HepG2 (cell line): Measurements from ENCODE around the gene AFF1. TPM values are rescaled to one million over a fixed set of nuclear protein-coding genes. Genes with fewer than 3 reads are reported as not detected.

Source experiments
- BATF2 ChIP-seq: sonication (generic); formaldehyde crosslinking; IDR thresholded peaks from 2 replicates; pipeline ENCODE4 v1.8.0; 2022; ENCODE audit warnings: mild to moderate bottlenecking, missing genetic modification reagents, moderate library complexity
- FOXM1 ChIP-seq: sonication (generic); formaldehyde crosslinking; IDR thresholded peaks from 2 replicates; pipeline ENCODE4 v1.5.0; 2020; ENCODE audit warnings: missing genetic modification reagents
- IKZF5 ChIP-seq: IDR thresholded peaks from 2 replicates; pipeline ENCODE4 v1.6.1; 2018; ENCODE audit warnings: missing genetic modification reagents, mild to moderate bottlenecking, missing compliant biosample characterization
- NR2F1 ChIP-seq, 2 experiments: fragments of 450-650 bp in 1 of 2; formaldehyde crosslinking in 1 of 2; IDR thresholded peaks; 2 replicates each; pipeline versions ENCODE4 v1.5.0 to v1.6.1; 2016 to 2020; ENCODE audit warnings: mild to moderate bottlenecking in 1 of 2, missing compliant biosample characterization in 1 of 2, missing genetic modification reagents in 1 of 2, moderate library complexity in 1 of 2
- NR2F6 ChIP-seq, 2 experiments: IDR thresholded peaks; 2 replicates each; pipeline ENCODE4 v1.6.1; 2016; ENCODE audit warnings: antibody characterized with exemption in 1 of 2, mild to moderate bottlenecking in 1 of 2
- POLR2A ChIP-seq, 2 experiments: IDR thresholded peaks; 2 replicates each; pipeline ENCODE4 v1.6.1; 2011; ENCODE audit warnings: low read depth in 2 of 2, low read length in 2 of 2, mild to moderate bottlenecking in 1 of 2, moderate library complexity in 1 of 2; ENCODE audit not compliant: insufficient read depth in 1 of 2
- REL ChIP-seq: sonication (generic); formaldehyde crosslinking; conservative IDR thresholded peaks from 2 replicates; pipeline ENCODE4 v1.8.0; 2022; ENCODE audit warnings: mild to moderate bottlenecking, missing genetic modification reagents, moderate library complexity
- RNF2 ChIP-seq: fragments of 450-650 bp; conservative IDR thresholded peaks from 2 replicates; pipeline ENCODE4 v1.6.1; 2016; ENCODE audit warnings: low read depth
- ZBTB46 ChIP-seq: sonication (generic); formaldehyde crosslinking; IDR thresholded peaks from 2 replicates; pipeline ENCODE4 v1.4.0; 2020; ENCODE audit warnings: mild to moderate bottlenecking, missing genetic modification reagents, borderline replicate concordance
- ZNF256 ChIP-seq: sonication (generic); formaldehyde crosslinking; conservative IDR thresholded peaks from 2 replicates; pipeline ENCODE4 v1.4.0; 2020; ENCODE audit warnings: missing genetic modification reagents
- ZNF280D ChIP-seq: sonication (generic); formaldehyde crosslinking; IDR thresholded peaks from 2 replicates; pipeline ENCODE4 v1.5.1; 2020; ENCODE audit warnings: mild to moderate bottlenecking, missing genetic modification reagents
- ZNF382 ChIP-seq: sonication (generic); formaldehyde crosslinking; IDR thresholded peaks from 2 replicates; pipeline ENCODE4 v1.5.0; 2020; ENCODE audit warnings: missing genetic modification reagents, mild to moderate bottlenecking, borderline replicate concordance
- ZNF512 ChIP-seq: sonication (generic); formaldehyde crosslinking; IDR thresholded peaks from 2 replicates; pipeline ENCODE4 v1.4.0; 2020; ENCODE audit warnings: mild to moderate bottlenecking, missing genetic modification reagents
- ZNF563 ChIP-seq: sonication (generic); formaldehyde crosslinking; IDR thresholded peaks from 2 replicates; pipeline ENCODE4 v1.8.0; 2022; ENCODE audit warnings: mild to moderate bottlenecking, moderate library complexity, missing genetic modification reagents
- ZNF644 ChIP-seq: IDR thresholded peaks from 2 replicates; pipeline ENCODE4 v1.6.1; 2016; ENCODE audit warnings: low read depth
- ZNF724P ChIP-seq: sonication (generic); formaldehyde crosslinking; IDR thresholded peaks from 2 replicates; pipeline ENCODE4 v1.8.0; 2022; ENCODE audit warnings: missing genetic modification reagents, borderline replicate concordance
- ZNF766 ChIP-seq: sonication (generic); formaldehyde crosslinking; IDR thresholded peaks from 2 replicates; pipeline ENCODE4 v1.5.0; 2020; ENCODE audit warnings: missing genetic modification reagents, borderline replicate concordance
- ZNF839 ChIP-seq: sonication (generic); formaldehyde crosslinking; IDR thresholded peaks from 2 replicates; pipeline ENCODE4 v1.4.0; 2020; ENCODE audit warnings: missing genetic modification reagents, mild to moderate bottlenecking, borderline replicate concordance
- ZNF891 ChIP-seq: sonication (generic); formaldehyde crosslinking; IDR thresholded peaks from 2 replicates; pipeline ENCODE4 v1.5.0; 2020; ENCODE audit warnings: mild to moderate bottlenecking, missing genetic modification reagents
- ZSCAN29 ChIP-seq: sonication (generic); formaldehyde crosslinking; conservative IDR thresholded peaks from 2 replicates; pipeline ENCODE4 v1.4.0; 2020; ENCODE audit warnings: mild to moderate bottlenecking, missing genetic modification reagents
- ZSCAN9 ChIP-seq: IDR thresholded peaks from 2 replicates; pipeline ENCODE4 v1.6.1; 2016; ENCODE audit warnings: borderline replicate concordance
- polyA plus RNA-seq, 8 experiments: library from polyadenylated mRNA; depleted of rRNA in 3 of 8; stranded (reverse) in 7 of 8; unstranded in 1 of 8; fragments of >200 nt; fragmentation: Illumina TruSeq in 4 of 8; extraction: Trizol in 4 of 8; gene quantifications; 2 replicates each; pipeline versions ENCODE4 v1.2.1 to v1.2.3, GENCODE V29; 2011 to 2016; ENCODE audit warnings: low read depth in 4 of 8, missing spikeins in 1 of 8, mixed read lengths in 1 of 8; ENCODE audit not compliant: insufficient read depth in 1 of 8
- total RNA-seq, 5 experiments: library from RNA; depleted of rRNA; stranded (reverse); fragments of >200 nt; fragmentation: Illumina TruSeq; extraction: Trizol; gene quantifications; 2 replicates each; pipeline ENCODE4 v1.2.3, GENCODE V29; 2016; ENCODE audit warnings: low read depth in 1 of 5

Gene AFF1
- total and polyA plus RNA-seq, 2 of the 13 experiments (the other 11 are each of a cell fraction or from before 2014, with no cell fraction given): 15.5 to 15.9 TPM

- TF ChIP-seq IKZF5 (CRISPR knock-in tag) (peak; percentile 45; the same call in 1 of the 2 replicates), BATF2 (CRISPR knock-in tag) (peak; percentile 89), ZNF563 (peak; percentile 90; the same call in 1 of the 2 replicates), ZNF724P (CRISPR knock-in tag) (peak; percentile 61; the same call in 1 of the 2 replicates), ZSCAN9 (peak; percentile 47; the same call in 1 of the 2 replicates), RNF2 (peak; percentile 72; the same call in 1 of the 2 replicates), REL (CRISPR knock-in tag) (peak; percentile 50; the same call in 1 of the 2 replicates), NR2F6 (IDR thresholded peaks at IDR 0.05) (no peak), NR2F6 (CRISPR knock-in tag; IDR thresholded peaks at IDR 0.05) (peak; percentile 27), ZNF839 (CRISPR knock-in tag) (no peak), POLR2A (IDR thresholded peaks at IDR 0.05; ENCODE audit: insufficient read depth in 1 of 2, low read depth in 2 of 2, low read length in 2 of 2) (peak; percentile 87), ZNF512 (no peak), ZNF644 (CRISPR knock-in tag) (no peak), FOXM1 (CRISPR knock-in tag) (no peak), NR2F1 (CRISPR knock-in tag; IDR thresholded peaks at IDR 0.05) (peak in 1 of 2 experiments; percentile 30; a peak in 1 of 4 replicates), ZNF256 (CRISPR knock-in tag) (no peak), ZSCAN29 (peak; percentile 82; the same call in 1 of the 2 replicates), ZNF891 (peak; percentile 96), ZNF766 (no peak), ZBTB46 (0 out of 2 replicates have a peak, but pooled peaks have one; percentile 62), ZNF382 (no peak), ZNF280D (CRISPR knock-in tag) (peak; percentile 15; the same call in 1 of the 2 replicates)
These were observed at the start of gene AFF1 (continued) for GRCh38 chr4:86934771-86935565.
